Stomach smooth muscle (tissue), 2 donors: ENCODE measurements around the gene CCM2.

Experiments used
- H3K27ac ChIP-seq: one replicate; pipeline ENCODE4 v1.7.0; 2013; ENCODE audit warnings: mild to moderate bottlenecking, low read length, inconsistent platforms
- H3K27me3 ChIP-seq, 2 donors: one replicate each; pipeline ENCODE4 v1.7.0; 2013; ENCODE audit warnings: low read length in 2 of 2; ENCODE audit not compliant: insufficient read depth in 2 of 2, control insufficient read depth in 1 of 2
- H3K36me3 ChIP-seq, 2 donors: one replicate each; pipeline ENCODE4 v1.7.0; 2013; ENCODE audit warnings: low read length in 2 of 2; ENCODE audit not compliant: control insufficient read depth in 2 of 2, insufficient read depth in 2 of 2
- H3K4me1 ChIP-seq: one replicate; pipeline ENCODE4 v1.7.0; 2013; ENCODE audit warnings: low read length; ENCODE audit not compliant: control insufficient read depth, insufficient read depth
- H3K4me3 ChIP-seq, 2 donors: one replicate each; pipeline ENCODE4 v1.7.0; 2013; ENCODE audit warnings: low read length in 2 of 2
- H3K9ac ChIP-seq, 2 donors: one replicate each; pipeline ENCODE4 v1.7.0; 2013; ENCODE audit warnings: low read length in 2 of 2, mild to moderate bottlenecking in 1 of 2
- H3K9me3 ChIP-seq, 2 donors: one replicate each; pipeline ENCODE4 v1.7.0; 2013; ENCODE audit warnings: low read length in 2 of 2; ENCODE audit not compliant: control insufficient read depth in 2 of 2
- donor health status: healthy.
- donor health status: Pancreatic carcinoma.

Gene CCM2

GRCh38 chr7:45055594-45056219 lies 55.7 kb downstream of the CCM2 start:
- H3K36me3 ChIP-seq = peaks cover 0 to 4% of the 10 kb centered on the region in 2 donors
- no peaks in the 10 kb centered on the region for H3K4me1 ChIP-seq
- no peaks in the 10 kb centered on the region for H3K27me3 ChIP-seq
- no peak overlapping the region for H3K4me3 ChIP-seq
- no peak overlapping the region for H3K9ac ChIP-seq
- H3K27ac ChIP-seq = no peak overlapping the region
- H3K9me3 ChIP-seq = no peaks in the 10 kb centered on the region

GRCh38 chr7:45057878-45058277 lies 57.9 kb downstream of the CCM2 start:
- Histone ChIP-seq H3K27me3 (no peaks in the 10 kb centered on the region), H3K9me3 (no peaks in the 10 kb centered on the region), H3K36me3 (peaks cover 0 to 4% of the 10 kb centered on the region in 2 donors), H3K9ac (no peak overlapping the region), H3K27ac (no peak overlapping the region), H3K4me1 (no peaks in the 10 kb centered on the region), H3K4me3 (no peak overlapping the region)

GRCh38 chr7:45060295-45060694 lies 60.3 kb downstream of the CCM2 start:
- H3K9ac ChIP-seq = no peak overlapping the region
- H3K27me3 ChIP-seq = no peaks in the 10 kb centered on the region
- no peaks in the 10 kb centered on the region for H3K4me1 ChIP-seq
- peaks cover 5 to 15% of the 10 kb centered on the region in 2 donors for H3K36me3 ChIP-seq
- no peak overlapping the region for H3K27ac ChIP-seq
- no peak overlapping the region for H3K4me3 ChIP-seq
- no peaks in the 10 kb centered on the region for H3K9me3 ChIP-seq

- H3K4me1 ChIP-seq = no peaks in the 10 kb centered on the region
- H3K4me3 ChIP-seq = no peak overlapping the region
- no peak overlapping the region for H3K27ac ChIP-seq
- H3K36me3 ChIP-seq = peaks cover 5 to 18% of the 10 kb centered on the region in 2 donors
- no peak overlapping the region for H3K9ac ChIP-seq
- no peaks in the 10 kb centered on the region for H3K27me3 ChIP-seq
- H3K9me3 ChIP-seq = no peaks in the 10 kb centered on the region
Observed at GRCh38 chr7:45061352-45061751, 61.4 kb downstream of the CCM2 start.

GRCh38 chr7:45061806-45062425 lies 61.9 kb downstream of the CCM2 start:
- Histone ChIP-seq H3K27me3 (no peaks in the 10 kb centered on the region), H3K9me3 (no peaks in the 10 kb centered on the region), H3K27ac (no peak overlapping the region), H3K9ac (no peak overlapping the region), H3K36me3 (peaks cover 5 to 20% of the 10 kb centered on the region in 2 donors), H3K4me1 (no peaks in the 10 kb centered on the region), H3K4me3 (no peak overlapping the region)

GRCh38 chr7:45064047-45064725 lies 64.2 kb downstream of the CCM2 start:
- H3K4me3 ChIP-seq = no peak overlapping the region
- no peak overlapping the region for H3K27ac ChIP-seq
- H3K27me3 ChIP-seq = no peaks in the 10 kb centered on the region
- H3K9me3 ChIP-seq = no peaks in the 10 kb centered on the region
- H3K4me1 ChIP-seq = no peaks in the 10 kb centered on the region
- H3K36me3 ChIP-seq = peaks cover 9 to 27% of the 10 kb centered on the region in 2 donors
- no peak overlapping the region for H3K9ac ChIP-seq

- Histone ChIP-seq H3K4me3 (no peak overlapping the region), H3K9ac (no peak overlapping the region), H3K27me3 (no peaks in the 10 kb centered on the region), H3K9me3 (no peaks in the 10 kb centered on the region), H3K27ac (no peak overlapping the region), H3K36me3 (peaks cover 14 to 31% of the 10 kb centered on the region in 2 donors), H3K4me1 (no peaks in the 10 kb centered on the region)
Observed at GRCh38 chr7:45065031-45065995, 65.3 kb downstream of the CCM2 start.

- Histone ChIP-seq H3K27me3 (no peaks in the 10 kb centered on the region), H3K27ac (no peak overlapping the region), H3K4me1 (no peaks in the 10 kb centered on the region), H3K9me3 (no peaks in the 10 kb centered on the region), H3K36me3 (peaks cover 17 to 32% of the 10 kb centered on the region in 2 donors), H3K4me3 (no peak overlapping the region), H3K9ac (no peak overlapping the region)
Observed at GRCh38 chr7:45066409-45066808, 66.4 kb downstream of the CCM2 start.

- Histone ChIP-seq H3K27ac (no peak overlapping the region), H3K36me3 (peaks cover 22 to 38% of the 10 kb centered on the region in 2 donors), H3K9ac (no peak overlapping the region), H3K4me1 (no peaks in the 10 kb centered on the region), H3K4me3 (no peak overlapping the region), H3K27me3 (no peaks in the 10 kb centered on the region), H3K9me3 (no peaks in the 10 kb centered on the region)
Observed at GRCh38 chr7:45067582-45067981, 67.6 kb downstream of the CCM2 start.

GRCh38 chr7:45068236-45069023 lies 68.4 kb downstream of the CCM2 start:
- H3K4me3 ChIP-seq = no peak overlapping the region
- no peak overlapping the region for H3K9ac ChIP-seq
- H3K9me3 ChIP-seq = no peaks in the 10 kb centered on the region
- H3K27ac ChIP-seq = no peak overlapping the region
- H3K27me3 ChIP-seq = no peaks in the 10 kb centered on the region
- peaks cover 30 to 42% of the 10 kb centered on the region in 2 donors for H3K36me3 ChIP-seq
- no peaks in the 10 kb centered on the region for H3K4me1 ChIP-seq
